Midbrain (tissue), 1 donor: ENCODE data around the gene PAFAH1B1.

Source experiments
- DNase-seq: peaks from one replicate; lab custom pipeline; 2025; lab: John Stamatoyannopoulos, UW

The PAFAH1B1 gene

GRCh38 chr17:2722611-2723010 lies 129.2 kb downstream of the PAFAH1B1 start:
- DNase-seq: no peak

- no peak for DNase-seq
Measured at GRCh38 chr17:2723505-2723996, 130.1 kb downstream of the PAFAH1B1 start.

GRCh38 chr17:2723997-2724783 lies 130.7 kb downstream of the PAFAH1B1 start:
- DNase-seq: no peak

GRCh38 chr17:2724784-2725164 lies 131.3 kb downstream of the PAFAH1B1 start:
- no peak for DNase-seq

- DNase-seq: no peak
Measured at GRCh38 chr17:2730764-2731353, 137.4 kb downstream of the PAFAH1B1 start.

GRCh38 chr17:2731807-2732206 lies 138.4 kb downstream of the PAFAH1B1 start:
- no peak for DNase-seq

GRCh38 chr17:2734939-2735338 lies 141.5 kb downstream of the PAFAH1B1 start:
- DNase-seq: no peak
